Iris pigment epithelial cell (primary cell): ENCODE results near the gene RTTN.
A peak's percentile ranks its signal among the peaks of the same experiment; 100 is the strongest.
"Not testable (repeated sequence)": the region's sequence is repeated elsewhere in the genome, so short reads cannot be mapped to it uniquely, and the experiment has no call there.

Experiments
- DNase-seq: peaks from one replicate; pipeline ENCODE4 v3.0.0-alpha.2; 2011; ENCODE audit warnings: low read depth

RTTN gene

GRCh38 chr18:69978732-69979715 is 226.5 kb downstream of the RTTN start:
- no peak for DNase-seq

DNA sequence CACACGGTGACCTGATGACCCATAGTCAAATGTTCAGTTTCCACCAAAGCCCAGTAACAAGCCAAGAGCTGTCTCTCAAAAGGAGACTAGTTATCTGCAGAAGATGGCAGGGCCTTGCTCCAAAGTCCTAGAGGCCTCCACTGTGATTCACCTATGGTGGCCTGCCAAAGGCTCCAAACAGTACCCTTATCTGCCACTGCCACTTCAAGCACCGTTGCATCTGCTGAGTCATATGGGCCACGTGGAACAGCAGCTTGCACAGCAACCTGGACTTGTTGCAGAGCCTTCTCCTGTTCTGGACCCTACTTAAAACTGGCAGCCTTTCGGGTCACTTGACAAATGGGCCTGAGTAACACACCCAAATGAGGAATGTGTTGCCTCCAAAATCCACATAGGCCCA is 230.2 kb downstream of the RTTN start:
- DNase-seq, result not testable (repeated sequence)

- DNase-seq, result peak; percentile 65
These were observed 231.1 kb downstream of the RTTN start for GRCh38 chr18:69974365-69974764.

DNA sequence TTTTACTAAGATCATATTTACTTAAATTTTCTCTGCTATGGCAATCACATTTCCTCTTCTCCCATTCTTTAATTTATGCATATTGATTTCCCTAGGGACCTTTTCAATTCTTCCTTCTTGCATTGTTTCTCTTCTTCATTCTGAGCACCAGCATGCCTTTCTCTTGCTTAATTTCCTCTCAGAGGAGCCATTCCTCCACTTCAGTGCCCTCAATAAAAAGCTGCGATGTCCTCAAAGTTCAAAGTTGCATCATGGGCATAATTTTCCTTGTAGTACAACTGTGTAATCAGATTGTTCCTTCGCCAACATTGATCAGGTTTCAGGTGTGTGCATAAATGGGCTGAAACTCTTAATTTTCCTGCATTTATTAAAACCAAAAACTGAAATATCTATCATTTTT is 236.0 kb downstream of the RTTN start:
- peak; percentile 20 for DNase-seq

- DNase-seq, result no peak
These were observed 237.4 kb downstream of the RTTN start for GRCh38 chr18:69968039-69968438.

GRCh38 chr18:69963196-69963595 is 242.3 kb downstream of the RTTN start:
- no peak for DNase-seq

GRCh38 chr18:69961718-69962117 is 243.8 kb downstream of the RTTN start:
- DNase-seq, result no peak

DNA sequence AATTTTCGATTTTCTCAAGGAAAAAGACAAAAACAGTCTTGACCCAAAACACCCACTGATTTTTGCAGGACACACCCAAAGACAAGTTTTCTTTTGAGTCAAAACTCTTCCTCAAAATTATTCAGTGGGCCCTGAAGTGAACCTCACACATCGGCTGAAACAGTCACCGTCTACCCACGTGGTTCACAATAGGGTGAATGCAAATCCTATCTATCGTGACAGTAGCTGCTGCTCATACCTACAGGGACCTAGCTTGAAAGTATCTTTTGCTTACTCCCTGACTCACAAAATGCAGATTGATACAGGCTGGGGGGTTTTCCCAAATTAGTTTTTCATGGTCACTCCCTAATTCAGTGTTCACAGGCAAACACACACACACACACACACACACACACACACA is 247.1 kb downstream of the RTTN start:
- no peak for DNase-seq

- DNase-seq, result no peak
These were observed 247.7 kb downstream of the RTTN start for GRCh38 chr18:69957747-69958146.

DNA sequence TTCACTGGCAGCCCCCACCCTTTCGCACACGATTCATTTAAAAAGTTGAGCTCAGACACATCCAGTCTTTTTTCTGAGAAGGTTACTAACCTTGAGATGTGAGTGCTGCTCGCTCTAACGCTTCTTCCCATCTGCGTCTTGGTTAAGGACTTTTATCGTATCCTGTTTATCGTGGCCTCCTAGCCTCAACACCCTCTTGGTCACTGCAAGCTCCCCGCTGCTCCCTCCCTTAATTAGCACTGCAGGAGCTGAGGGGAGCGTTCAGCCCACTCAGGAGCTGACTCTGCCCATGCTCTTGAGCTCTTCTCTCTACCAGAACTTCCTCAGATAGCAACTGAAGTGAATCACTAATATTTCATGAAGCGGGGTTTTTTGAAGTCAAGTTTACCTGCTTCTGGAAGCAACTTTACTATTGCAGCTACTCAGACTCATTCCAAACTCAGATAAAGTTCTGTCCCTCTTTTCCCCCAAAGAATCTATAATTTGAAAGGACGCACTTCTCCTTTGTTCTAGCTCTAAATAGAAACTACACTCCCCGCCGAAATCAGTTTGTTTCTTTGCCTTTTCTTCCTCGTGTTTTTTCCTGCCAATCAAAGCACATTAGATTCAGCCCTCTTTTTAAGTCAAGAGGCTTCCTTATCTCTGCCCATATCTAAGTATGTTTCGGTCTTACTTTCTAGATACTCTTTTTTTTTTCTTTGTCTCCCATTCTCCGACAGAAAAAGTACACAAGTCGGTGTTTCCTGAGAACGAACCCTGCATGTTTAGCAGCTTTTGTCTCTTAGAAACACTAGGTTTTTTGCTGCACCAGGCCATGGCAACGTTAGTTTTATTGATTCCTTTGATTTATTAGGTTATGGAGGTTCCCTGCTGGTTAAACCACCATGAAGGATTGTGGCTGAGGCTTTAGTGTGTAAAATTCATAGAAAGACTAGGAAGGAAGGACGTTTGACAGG is 248.5 kb downstream of the RTTN start:
- no peak for DNase-seq

- no peak for DNase-seq
These were observed 249.4 kb downstream of the RTTN start for GRCh38 chr18:69956057-69956456.

DNA sequence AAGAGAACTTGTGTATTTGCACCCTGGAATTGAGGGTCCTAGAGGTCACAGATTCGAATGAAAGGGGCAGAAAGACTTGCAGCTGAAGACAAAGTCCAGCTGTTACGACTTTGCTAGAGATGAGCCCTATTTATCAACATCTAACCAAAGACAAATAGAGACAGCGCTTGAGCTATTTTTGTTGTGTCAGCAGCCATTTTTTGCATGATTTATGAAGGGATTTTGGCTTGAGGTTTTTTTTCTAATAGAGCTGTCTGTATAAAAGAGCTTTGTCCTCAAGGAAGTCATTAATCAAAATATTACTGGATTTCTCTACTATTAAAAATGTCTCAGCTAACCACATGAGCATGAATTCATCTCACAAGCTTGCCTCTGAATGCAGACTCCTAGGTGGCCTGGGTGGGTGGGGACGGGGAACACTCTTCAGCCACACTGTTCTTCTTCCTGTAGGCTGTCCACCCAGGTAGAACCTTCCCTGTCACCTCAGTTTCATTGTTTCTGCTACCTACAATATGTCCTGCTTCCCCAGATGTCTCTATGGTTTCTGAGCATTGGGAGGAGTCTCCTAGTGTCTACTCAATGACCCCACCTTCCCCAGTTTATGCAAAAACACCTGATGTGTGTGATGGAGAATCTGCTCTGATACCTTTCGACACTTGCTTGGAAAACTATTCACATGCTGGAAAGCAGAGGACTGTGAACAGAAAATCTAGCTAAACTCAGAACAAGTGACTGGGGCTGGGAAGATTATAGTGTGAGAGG is 250.6 kb downstream of the RTTN start:
- no peak for DNase-seq

GRCh38 chr18:69953191-69953590 is 252.3 kb downstream of the RTTN start:
- no peak for DNase-seq
